AG09319 (cell line): ENCODE measurements around the gene PPP1R10.
"Not testable (repeated sequence)": the region's sequence is repeated elsewhere in the genome, so short reads cannot be mapped to it uniquely, and the experiment has no call there.

ENCODE experiments used
- DNase-seq: peaks from one replicate; pipeline ENCODE4 v3.0.0-alpha.2; 2010; ENCODE audit warnings: low read depth; ENCODE audit errors: extremely low read depth
- TF ChIP-seq, protein P1 (sequence below): IDR thresholded peaks from 2 replicates; pipeline ENCODE4 v1.5.1; 2011; ENCODE audit warnings: low read depth, mild to moderate bottlenecking, inconsistent platforms, low read length, moderate library complexity

Gene PPP1R10

DNA sequence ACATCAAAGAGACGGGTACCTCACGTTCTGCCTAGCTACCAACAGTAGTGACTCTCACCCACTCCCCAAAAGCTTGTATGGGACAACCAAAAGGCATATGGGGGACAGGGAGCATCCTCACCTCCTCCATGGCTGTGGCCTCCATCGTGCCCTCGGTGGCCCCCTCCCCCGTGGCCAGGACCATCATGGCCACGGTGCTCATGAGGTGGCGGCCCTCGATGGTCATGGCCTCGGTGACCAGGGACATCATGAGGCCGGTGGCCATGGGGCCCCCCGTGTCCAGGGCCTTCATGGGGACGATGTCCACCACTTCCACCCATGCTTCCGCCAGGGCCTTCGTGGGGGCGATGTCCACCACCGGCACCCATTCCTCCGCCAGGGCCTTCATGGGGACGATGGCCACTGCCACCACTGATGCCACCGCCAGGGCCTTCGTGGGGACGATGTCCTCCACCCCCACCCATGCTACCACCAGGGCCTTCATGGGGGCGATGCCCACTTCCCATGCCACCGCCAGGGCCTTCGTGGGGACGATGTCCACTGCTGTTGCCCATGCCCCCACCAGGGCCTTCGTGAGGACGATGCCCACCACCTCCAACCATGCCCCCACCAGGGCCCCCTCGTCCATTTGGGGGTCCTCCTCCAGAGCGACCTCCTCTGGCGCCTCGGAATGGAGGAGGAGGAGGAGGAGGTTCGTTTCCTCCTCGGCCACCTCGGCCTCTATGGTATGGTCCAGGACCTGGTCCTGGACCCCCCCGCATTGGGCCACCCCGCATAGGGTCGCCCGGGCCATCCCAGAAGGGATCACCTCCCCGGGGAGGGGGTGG, 15.0 kb downstream of the PPP1R10 start:
- no peak for DNase-seq
- TF ChIP-seq, protein P1, sequence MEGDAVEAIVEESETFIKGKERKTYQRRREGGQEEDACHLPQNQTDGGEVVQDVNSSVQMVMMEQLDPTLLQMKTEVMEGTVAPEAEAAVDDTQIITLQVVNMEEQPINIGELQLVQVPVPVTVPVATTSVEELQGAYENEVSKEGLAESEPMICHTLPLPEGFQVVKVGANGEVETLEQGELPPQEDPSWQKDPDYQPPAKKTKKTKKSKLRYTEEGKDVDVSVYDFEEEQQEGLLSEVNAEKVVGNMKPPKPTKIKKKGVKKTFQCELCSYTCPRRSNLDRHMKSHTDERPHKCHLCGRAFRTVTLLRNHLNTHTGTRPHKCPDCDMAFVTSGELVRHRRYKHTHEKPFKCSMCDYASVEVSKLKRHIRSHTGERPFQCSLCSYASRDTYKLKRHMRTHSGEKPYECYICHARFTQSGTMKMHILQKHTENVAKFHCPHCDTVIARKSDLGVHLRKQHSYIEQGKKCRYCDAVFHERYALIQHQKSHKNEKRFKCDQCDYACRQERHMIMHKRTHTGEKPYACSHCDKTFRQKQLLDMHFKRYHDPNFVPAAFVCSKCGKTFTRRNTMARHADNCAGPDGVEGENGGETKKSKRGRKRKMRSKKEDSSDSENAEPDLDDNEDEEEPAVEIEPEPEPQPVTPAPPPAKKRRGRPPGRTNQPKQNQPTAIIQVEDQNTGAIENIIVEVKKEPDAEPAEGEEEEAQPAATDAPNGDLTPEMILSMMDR: no peak

- TF ChIP-seq, protein P1: no peak
- DNase-seq: no peak
These were observed 15.6 kb downstream of the PPP1R10 start for GRCh38 chr6:30601436-30601814.

DNA sequence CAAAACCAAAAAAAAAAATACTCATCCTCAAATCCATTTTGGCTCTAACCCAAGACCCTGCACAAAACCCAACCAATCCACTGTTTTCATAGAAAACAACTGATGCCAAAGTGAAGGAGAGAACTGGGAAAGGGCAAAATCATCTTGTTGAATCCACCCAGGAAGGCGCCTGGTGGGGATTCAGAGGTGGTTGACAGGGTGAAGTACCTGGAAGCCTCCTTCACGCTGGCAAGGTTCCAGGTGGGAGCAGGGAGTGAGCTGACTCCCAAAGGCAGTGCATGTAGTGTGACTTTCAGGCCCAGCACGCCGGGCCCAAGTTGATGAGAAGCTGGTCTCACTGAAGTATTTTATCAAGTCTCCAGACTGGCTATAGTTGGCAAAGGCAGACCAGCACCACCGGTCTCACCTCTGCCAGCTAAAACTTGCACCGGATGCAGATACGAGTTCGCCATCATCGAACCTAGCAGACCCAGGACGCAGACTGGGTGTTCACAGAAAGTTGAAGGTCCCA, 16.5 kb downstream of the PPP1R10 start:
- TF ChIP-seq, protein P1: no peak
- DNase-seq: no peak

DNA sequence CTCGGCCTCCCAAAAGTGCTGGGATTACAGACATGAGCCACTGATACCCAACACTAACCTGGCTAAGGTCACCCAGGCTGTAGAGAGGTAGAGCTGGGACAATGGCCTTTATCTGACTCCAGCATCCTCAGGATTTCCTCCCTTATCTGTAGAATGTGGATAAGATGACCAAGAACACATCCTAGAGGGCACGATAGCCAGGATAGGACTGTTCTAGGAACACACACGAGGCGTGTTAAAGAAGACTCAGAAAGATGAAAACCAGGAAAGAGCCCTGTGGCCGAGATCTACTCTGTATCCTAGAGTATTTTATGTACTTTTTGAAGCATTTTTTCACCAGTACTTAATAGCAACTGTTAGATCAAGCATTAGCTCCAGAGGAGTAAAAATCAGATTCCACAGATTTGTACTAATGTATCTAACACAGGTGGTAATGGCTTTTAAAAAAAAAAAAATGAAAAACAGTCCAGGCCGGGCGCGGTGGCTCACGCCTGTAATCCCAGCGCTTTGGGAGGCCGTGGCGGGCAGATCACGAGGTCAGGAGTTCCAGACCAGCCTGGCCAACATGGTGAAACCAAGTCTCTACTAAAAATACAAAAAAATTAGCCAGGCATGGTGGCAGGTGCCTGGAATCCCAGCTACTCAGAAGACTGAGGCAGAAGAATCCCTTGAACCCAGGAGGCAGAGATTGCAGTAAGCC, 17.3 kb downstream of the PPP1R10 start:
- DNase-seq: no peak
- TF ChIP-seq, protein P1: no peak

- no peak for DNase-seq
These were observed 18.0 kb downstream of the PPP1R10 start for GRCh38 chr6:30598912-30599624.

DNA sequence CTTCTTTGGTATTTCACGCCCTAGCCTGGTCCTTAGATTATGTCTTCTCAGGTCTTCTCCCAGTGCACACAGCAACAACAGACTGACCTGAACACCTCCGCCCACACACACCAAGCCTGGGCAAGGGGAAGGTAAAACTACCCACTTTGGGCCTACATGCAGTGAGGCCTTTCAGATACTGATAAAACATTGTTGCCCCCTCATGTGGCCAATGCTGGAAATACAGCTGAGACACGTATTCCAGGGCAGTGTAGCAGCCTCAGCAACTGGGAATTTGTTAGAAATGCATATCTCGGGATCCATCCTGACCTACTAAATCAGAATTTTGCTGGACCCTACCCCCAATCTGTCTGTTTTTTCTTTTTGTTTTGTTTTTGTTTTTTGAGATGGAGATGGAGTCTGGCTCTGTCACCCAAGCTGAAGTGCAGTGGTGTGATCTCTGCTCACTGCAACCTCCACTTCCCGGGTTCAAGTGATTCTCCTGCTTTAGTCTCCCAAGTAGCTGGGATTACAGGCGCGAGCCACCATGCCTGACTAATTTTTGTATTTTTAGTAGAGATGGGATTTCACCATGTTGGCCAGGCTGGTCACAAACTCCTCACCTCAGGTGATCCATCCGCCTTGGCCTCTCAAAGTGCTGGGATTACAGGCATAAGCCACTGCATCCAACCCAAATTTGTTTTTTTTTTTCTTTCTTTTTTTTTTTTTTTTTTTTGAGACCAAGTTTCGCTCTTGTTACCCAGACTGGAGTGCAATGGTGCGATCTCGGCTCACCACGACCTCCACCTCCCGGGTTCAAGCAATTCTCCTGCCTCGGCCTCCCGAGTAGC, 19.5 kb downstream of the PPP1R10 start:
- not testable (repeated sequence) for DNase-seq
- TF ChIP-seq, protein P1: peak; percentile 75

More at GRCh38 chr6:30598912-30599624, 18.0 kb downstream of the PPP1R10 start:
- TF ChIP-seq, protein P1: no peak
